Kidney capillary endothelial cell (primary cell): ENCODE data around the gene TUB.

Source experiments
- DNase-seq: peaks from one replicate; pipeline ENCODE4 v3.0.0-alpha.2; 2018; ENCODE audit warnings: low spot score

The TUB gene

GRCh38 chr11:8047382-8047781, 33.6 kb upstream of the TUB start:
- DNase-seq = no peak

- no peak for DNase-seq
These were observed 31.9 kb upstream of the TUB start for GRCh38 chr11:8049084-8049483.

- no peak for DNase-seq
These were observed 25.7 kb upstream of the TUB start for GRCh38 chr11:8055091-8055835.

- no peak for DNase-seq
These were observed 25.0 kb upstream of the TUB start for GRCh38 chr11:8055836-8056526.

- DNase-seq = no peak
These were observed 24.1 kb upstream of the TUB start for GRCh38 chr11:8056810-8057463.

- DNase-seq = no peak
These were observed 22.8 kb upstream of the TUB start for GRCh38 chr11:8058216-8058615.

GRCh38 chr11:8059030-8059429, 22.0 kb upstream of the TUB start:
- no peak for DNase-seq

- no peak for DNase-seq
These were observed 21.4 kb upstream of the TUB start for GRCh38 chr11:8059571-8060011.

GRCh38 chr11:8060146-8060719, 20.8 kb upstream of the TUB start:
- DNase-seq = no peak

- no peak for DNase-seq
These were observed 20.0 kb upstream of the TUB start for GRCh38 chr11:8060801-8061554.

GRCh38 chr11:8061555-8062428, 19.2 kb upstream of the TUB start:
- DNase-seq = no peak

GRCh38 chr11:8062781-8063257, 18.2 kb upstream of the TUB start:
- no peak for DNase-seq

GRCh38 chr11:8063324-8063723, 17.7 kb upstream of the TUB start:
- DNase-seq = no peak

GRCh38 chr11:8065031-8065430, 16.0 kb upstream of the TUB start:
- DNase-seq = no peak

- DNase-seq = no peak
These were observed 14.7 kb upstream of the TUB start for GRCh38 chr11:8066036-8066910.

- no peak for DNase-seq
These were observed 14.0 kb upstream of the TUB start for GRCh38 chr11:8066911-8067455.

GRCh38 chr11:8067567-8067928, 13.5 kb upstream of the TUB start:
- no peak for DNase-seq

- no peak for DNase-seq
These were observed 13.0 kb upstream of the TUB start for GRCh38 chr11:8067929-8068575.

GRCh38 chr11:8068605-8069221, 12.3 kb upstream of the TUB start:
- DNase-seq = no peak
